RPMI8226 (cell line): ENCODE results near the gene TTC13.

Experiments used
- DNase-seq: peaks from one replicate; pipeline ENCODE4 v3.0.0-alpha.2; 2015

Gene TTC13

GRCh38 chr1:230867101-230867902 lies 111.4 kb downstream of the TTC13 start:
- no peak for DNase-seq

- DNase-seq = no peak
These were observed 112.2 kb downstream of the TTC13 start for GRCh38 chr1:230866171-230867070.

- DNase-seq = no peak
These were observed 113.4 kb downstream of the TTC13 start for GRCh38 chr1:230865062-230865817.

GRCh38 chr1:230864441-230864840 lies 114.2 kb downstream of the TTC13 start:
- DNase-seq = no peak

GRCh38 chr1:230863449-230863848 lies 115.2 kb downstream of the TTC13 start:
- no peak for DNase-seq

GRCh38 chr1:230861970-230862595 lies 116.6 kb downstream of the TTC13 start:
- no peak for DNase-seq

GRCh38 chr1:230861489-230861888 lies 117.2 kb downstream of the TTC13 start:
- DNase-seq = no peak

- DNase-seq = no peak
These were observed 117.9 kb downstream of the TTC13 start for GRCh38 chr1:230860617-230861384.

GRCh38 chr1:230858918-230859729 lies 119.5 kb downstream of the TTC13 start:
- no peak for DNase-seq

GRCh38 chr1:230858236-230858820 lies 120.3 kb downstream of the TTC13 start:
- no peak for DNase-seq

GRCh38 chr1:230857822-230858221 lies 120.8 kb downstream of the TTC13 start:
- DNase-seq = no peak

- DNase-seq = no peak
These were observed 121.6 kb downstream of the TTC13 start for GRCh38 chr1:230857077-230857476.
